HepG2 (cell line): ENCODE measurements around the gene GRK3. TPM values are rescaled to one million over a fixed set of nuclear protein-coding genes. Genes with fewer than 3 reads are reported as not detected.

Source experiments
- ATAC-seq: fragments of 200-7000 bp; cut with Tn5 transposase; 3 replicates; pipeline ENCODE4 v1.9.1; 2020; ENCODE audit warnings: mild to moderate bottlenecking, moderate library complexity
- BruUV-seq: library from RNA; stranded (reverse); fragments of 400-500 nt; replicated peaks from 2 replicates; lab custom pipeline; 2021; lab: Mats Ljungman, UMichigan
- CTCF ChIA-PET: fragments of 300-600 bp; formaldehyde crosslinking; extraction: SDS; loops from one replicate; lab custom pipeline; 2021; ENCODE audit warnings: low total read pairs, inconsistent platforms, low intra/inter-chr PET ratio; lab: Yijun Ruan, JAX
- POLR2A ChIA-PET: fragments of 350-600 bp; sonication (Branson Sonifier 250); formaldehyde crosslinking; loops from one replicate; lab custom pipeline; 2020; ENCODE audit warnings: antibody characterized with exemption, inconsistent platforms; lab: Yijun Ruan, JAX
- DNase-seq: peaks from one replicate; pipeline ENCODE4 v3.0.0-alpha.2; 2015; ENCODE audit warnings: low spot score
- FAIRE-seq: peaks from 3 replicates; lab custom pipeline; 2011; peaks lifted over from hg19 to GRCh38; lab: Jason Lieb, UNC
- H2AFZ ChIP-seq: one replicate; pipeline ENCODE4 v1.6.1; 2011; ENCODE audit warnings: low read length, inconsistent platforms
- H3K27ac ChIP-seq: fragments of 300-600 bp; 3 replicates; pipeline ENCODE4 v1.8.0; 2011; ENCODE audit warnings: mixed run types, mild to moderate bottlenecking, mixed read lengths, low read length, inconsistent platforms; ENCODE audit not compliant: insufficient read depth; ENCODE audit errors: extremely low read length
- H3K27me3 ChIP-seq, 2 experiments: fragments of 200-600 bp in 1 of 2; 2 replicates in 1 of 2; 3 replicates in 1 of 2; pipeline versions ENCODE4 v1.6.0 to v1.8.0; 2011; ENCODE audit warnings: low read length in 2 of 2, mild to moderate bottlenecking in 2 of 2, moderate library complexity in 2 of 2, inconsistent platforms in 1 of 2; ENCODE audit not compliant: insufficient read depth in 2 of 2, control insufficient read depth in 1 of 2
- H3K36me3 ChIP-seq, 2 experiments: fragments of 200-600 bp in 1 of 2; replicated peaks in 1 of 2; 2 replicates in 1 of 2; 3 replicates in 1 of 2; pipeline versions ENCODE4 v1.5.1 to v1.8.0; 2011; ENCODE audit warnings: low read length in 2 of 2, inconsistent platforms in 1 of 2; ENCODE audit not compliant: insufficient read depth in 2 of 2, control insufficient read depth in 1 of 2
- H3K4me1 ChIP-seq: 2 replicates; pipeline ENCODE4 v1.5.1; 2012; ENCODE audit warnings: low read length, inconsistent platforms; ENCODE audit not compliant: insufficient read depth
- H3K4me2 ChIP-seq: 2 replicates; pipeline ENCODE4 v1.6.0; 2011; ENCODE audit warnings: low read depth, low read length, inconsistent platforms
- H3K4me3 ChIP-seq, 3 experiments: fragments of 200-600 bp in 1 of 3; sonication (generic), shearing (Covaris generic) in 1 of 3; replicated peaks in 1 of 3; 2 replicates each; pipeline ENCODE4 v1.5.1; 2011 to 2016; ENCODE audit warnings: low read length in 3 of 3, inconsistent platforms in 2 of 3, low read depth in 2 of 3, mild to moderate bottlenecking in 2 of 3, control low read depth in 1 of 3, mixed read lengths in 1 of 3; ENCODE audit not compliant: insufficient read depth in 1 of 3
- H3K79me2 ChIP-seq: one replicate; pipeline ENCODE4 v1.6.1; 2011; ENCODE audit warnings: low read length, inconsistent platforms; ENCODE audit not compliant: insufficient read depth
- H3K9ac ChIP-seq: 2 replicates; pipeline ENCODE4 v1.6.0; 2011; ENCODE audit warnings: mild to moderate bottlenecking, low read depth, low read length, inconsistent platforms; ENCODE audit not compliant: insufficient read depth
- H3K9me3 ChIP-seq: 2 replicates; pipeline ENCODE4 v1.5.1; 2012; ENCODE audit warnings: mild to moderate bottlenecking, low read length
- H4K20me1 ChIP-seq: 2 replicates; pipeline ENCODE4 v1.6.0; 2011; ENCODE audit warnings: inconsistent platforms, mild to moderate bottlenecking, low read length, moderate library complexity; ENCODE audit not compliant: insufficient read depth
- ARNTL ChIP-seq: sonication (generic); formaldehyde crosslinking; IDR thresholded peaks from 2 replicates; pipeline ENCODE4 v1.4.0; 2020; ENCODE audit warnings: mild to moderate bottlenecking, missing genetic modification reagents
- BORCS8-MEF2B ChIP-seq: sonication (generic); formaldehyde crosslinking; IDR thresholded peaks from 2 replicates; pipeline ENCODE4 v1.8.0; 2022; ENCODE audit warnings: mild to moderate bottlenecking, missing genetic modification reagents
- BRD4 ChIP-seq: sonication (generic); formaldehyde crosslinking; IDR thresholded peaks from 2 replicates; pipeline ENCODE4 v1.4.0; 2020; ENCODE audit warnings: missing genetic modification reagents
- ELF3 ChIP-seq: IDR thresholded peaks from 2 replicates; pipeline ENCODE4 v1.6.1; 2016; ENCODE audit warnings: missing genetic modification reagents, missing compliant biosample characterization
- HNF4A ChIP-seq: sonication (generic); formaldehyde crosslinking; IDR thresholded peaks from 2 replicates; pipeline ENCODE4 v1.4.0; 2020; ENCODE audit warnings: missing genetic modification reagents
- ZNF446 ChIP-seq: sonication (generic); formaldehyde crosslinking; IDR thresholded peaks from 2 replicates; pipeline ENCODE4 v1.5.0; 2020; ENCODE audit warnings: mild to moderate bottlenecking, missing genetic modification reagents
- WGBS: methylation state at CpG from one replicate; pipeline ENCODE4 v1.1.6; 2017; ENCODE audit warnings: low lambda C conversion rate; 5-methylcytosine and 5-hydroxymethylcytosine counted together
- in situ Hi-C: cut with HindIII; loops from 2 replicates; pipeline ENCODE4 v1.10.0; 2017; ENCODE audit warnings: low pct_unique_long_range_greater_than_20kb; ENCODE audit not compliant: extremely low pct_ligation_motif_present
- intact Hi-C: fragments of 100-400 bp; cut with micrococcal nuclease; formaldehyde crosslinking; loops from one replicate; pipeline ENCODE4 v1.10.0; 2022; ENCODE audit not compliant: unreplicated experiment
- polyA plus RNA-seq, 8 experiments: library from polyadenylated mRNA; depleted of rRNA in 3 of 8; stranded (reverse) in 7 of 8; unstranded in 1 of 8; fragments of >200 nt; fragmentation: Illumina TruSeq in 4 of 8; extraction: Trizol in 4 of 8; gene quantifications; 2 replicates each; pipeline versions ENCODE4 v1.2.1 to v1.2.3, GENCODE V29; 2011 to 2016; ENCODE audit warnings: low read depth in 4 of 8, missing spikeins in 1 of 8, mixed read lengths in 1 of 8; ENCODE audit not compliant: insufficient read depth in 1 of 8
- total RNA-seq, 5 experiments: library from RNA; depleted of rRNA; stranded (reverse); fragments of >200 nt; fragmentation: Illumina TruSeq; extraction: Trizol; gene quantifications; 2 replicates each; pipeline ENCODE4 v1.2.3, GENCODE V29; 2016; ENCODE audit warnings: low read depth in 1 of 5
- TF ChIP-seq, protein P1 (sequence below): sonication (generic); formaldehyde crosslinking; IDR thresholded peaks from 2 replicates; pipeline ENCODE4 v1.4.0; 2020; ENCODE audit warnings: missing genetic modification reagents
- TF ChIP-seq, protein P2 (sequence below): sonication (generic); formaldehyde crosslinking; conservative IDR thresholded peaks from 2 replicates; pipeline ENCODE4 v1.8.0; 2022; ENCODE audit warnings: mild to moderate bottlenecking, moderate library complexity, missing genetic modification reagents
- TF ChIP-seq, protein P3 (sequence below): sonication (generic); formaldehyde crosslinking; IDR thresholded peaks from 2 replicates; pipeline ENCODE4 v1.5.1; 2020; ENCODE audit warnings: missing genetic modification reagents, mild to moderate bottlenecking, borderline replicate concordance

GRK3 gene
- total and polyA plus RNA-seq, 2 of the 13 experiments (the other 11 are each of a cell fraction or from before 2014, with no cell fraction given): 8.5 to 16.7 TPM

DNA sequence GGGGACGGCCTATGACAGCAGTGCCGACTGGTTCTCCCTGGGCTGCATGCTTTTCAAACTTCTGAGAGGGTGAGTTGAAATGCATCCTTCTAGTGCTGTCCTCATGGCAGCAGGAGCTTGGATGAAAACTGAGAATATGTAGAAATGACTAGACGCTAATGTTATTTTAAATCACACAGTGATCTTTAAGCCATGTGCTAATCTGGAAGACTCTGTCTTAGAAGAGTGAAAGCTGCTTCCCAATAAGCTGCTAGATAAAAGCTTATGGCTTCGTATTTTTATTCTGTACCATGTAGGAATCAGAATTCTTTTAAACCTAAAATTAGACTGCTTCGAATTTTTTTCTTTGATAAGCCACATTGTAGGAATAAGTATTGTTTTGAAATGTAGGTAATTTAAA is 130.7 kb downstream of the GRK3 start:
- CTCF ChIA-PET: no interaction called here
- intact Hi-C loops: no loop called here

More for the DNA sequence above, 130.7 kb downstream of the GRK3 start:
- H4K20me1 ChIP-seq: no peaks in the 10 kb centered on the region
- FAIRE-seq: no peak
- 96% methylated on average over 5 of the region's 5 CpGs for WGBS
- no peak for ATAC-seq
- no peak overlapping the region for H2AFZ ChIP-seq
- no peak overlapping the region for H3K27ac ChIP-seq
- no peak for TF ChIP-seq ARNTL (CRISPR knock-in tag)
- TF ChIP-seq HNF4A (CRISPR knock-in tag): no peak
- TF ChIP-seq, protein P1, sequence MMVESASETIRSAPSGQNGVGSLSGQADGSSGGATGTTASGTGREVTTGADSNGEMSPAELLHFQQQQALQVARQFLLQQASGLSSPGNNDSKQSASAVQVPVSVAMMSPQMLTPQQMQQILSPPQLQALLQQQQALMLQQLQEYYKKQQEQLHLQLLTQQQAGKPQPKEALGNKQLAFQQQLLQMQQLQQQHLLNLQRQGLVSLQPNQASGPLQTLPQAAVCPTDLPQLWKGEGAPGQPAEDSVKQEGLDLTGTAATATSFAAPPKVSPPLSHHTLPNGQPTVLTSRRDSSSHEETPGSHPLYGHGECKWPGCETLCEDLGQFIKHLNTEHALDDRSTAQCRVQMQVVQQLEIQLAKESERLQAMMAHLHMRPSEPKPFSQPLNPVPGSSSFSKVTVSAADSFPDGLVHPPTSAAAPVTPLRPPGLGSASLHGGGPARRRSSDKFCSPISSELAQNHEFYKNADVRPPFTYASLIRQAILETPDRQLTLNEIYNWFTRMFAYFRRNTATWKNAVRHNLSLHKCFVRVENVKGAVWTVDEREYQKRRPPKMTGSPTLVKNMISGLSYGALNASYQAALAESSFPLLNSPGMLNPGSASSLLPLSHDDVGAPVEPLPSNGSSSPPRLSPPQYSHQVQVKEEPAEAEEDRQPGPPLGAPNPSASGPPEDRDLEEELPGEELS (CRISPR knock-in tag): no peak
- TF ChIP-seq BORCS8-MEF2B: no peak
- TF ChIP-seq, protein P2, sequence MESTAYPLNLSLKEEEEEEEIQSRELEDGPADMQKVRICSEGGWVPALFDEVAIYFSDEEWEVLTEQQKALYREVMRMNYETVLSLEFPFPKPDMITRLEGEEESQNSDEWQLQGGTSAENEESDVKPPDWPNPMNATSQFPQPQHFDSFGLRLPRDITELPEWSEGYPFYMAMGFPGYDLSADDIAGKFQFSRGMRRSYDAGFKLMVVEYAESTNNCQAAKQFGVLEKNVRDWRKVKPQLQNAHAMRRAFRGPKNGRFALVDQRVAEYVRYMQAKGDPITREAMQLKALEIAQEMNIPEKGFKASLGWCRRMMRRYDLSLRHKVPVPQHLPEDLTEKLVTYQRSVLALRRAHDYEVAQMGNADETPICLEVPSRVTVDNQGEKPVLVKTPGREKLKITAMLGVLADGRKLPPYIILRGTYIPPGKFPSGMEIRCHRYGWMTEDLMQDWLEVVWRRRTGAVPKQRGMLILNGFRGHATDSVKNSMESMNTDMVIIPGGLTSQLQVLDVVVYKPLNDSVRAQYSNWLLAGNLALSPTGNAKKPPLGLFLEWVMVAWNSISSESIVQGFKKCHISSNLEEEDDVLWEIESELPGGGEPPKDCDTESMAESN: no peak
- TF ChIP-seq ELF3: no peak
- no peak for TF ChIP-seq BRD4 (CRISPR knock-in tag)
- no peak for TF ChIP-seq ZNF446
- TF ChIP-seq, protein P3, sequence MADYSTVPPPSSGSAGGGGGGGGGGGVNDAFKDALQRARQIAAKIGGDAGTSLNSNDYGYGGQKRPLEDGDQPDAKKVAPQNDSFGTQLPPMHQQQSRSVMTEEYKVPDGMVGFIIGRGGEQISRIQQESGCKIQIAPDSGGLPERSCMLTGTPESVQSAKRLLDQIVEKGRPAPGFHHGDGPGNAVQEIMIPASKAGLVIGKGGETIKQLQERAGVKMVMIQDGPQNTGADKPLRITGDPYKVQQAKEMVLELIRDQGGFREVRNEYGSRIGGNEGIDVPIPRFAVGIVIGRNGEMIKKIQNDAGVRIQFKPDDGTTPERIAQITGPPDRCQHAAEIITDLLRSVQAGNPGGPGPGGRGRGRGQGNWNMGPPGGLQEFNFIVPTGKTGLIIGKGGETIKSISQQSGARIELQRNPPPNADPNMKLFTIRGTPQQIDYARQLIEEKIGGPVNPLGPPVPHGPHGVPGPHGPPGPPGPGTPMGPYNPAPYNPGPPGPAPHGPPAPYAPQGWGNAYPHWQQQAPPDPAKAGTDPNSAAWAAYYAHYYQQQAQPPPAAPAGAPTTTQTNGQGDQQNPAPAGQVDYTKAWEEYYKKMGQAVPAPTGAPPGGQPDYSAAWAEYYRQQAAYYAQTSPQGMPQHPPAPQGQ (CRISPR knock-in tag): no peak
- no peaks in the 10 kb centered on the region for H3K79me2 ChIP-seq
- POLR2A ChIA-PET: no interaction called here
- no peaks in the 10 kb centered on the region for H3K9me3 ChIP-seq
- in situ Hi-C loops: no loop called here
- no peak overlapping the region for H3K4me2 ChIP-seq
- peaks cover 2 to 21% of the 10 kb centered on the region in 2 experiments for H3K36me3 ChIP-seq
- no peak for DNase-seq
- no peaks in the 10 kb centered on the region for H3K4me1 ChIP-seq
- BruUV-seq: no TSS peak
- no peak overlapping the region for H3K9ac ChIP-seq
- H3K4me3 ChIP-seq: no peak overlapping the region
- H3K27me3 ChIP-seq: no peaks in the 10 kb centered on the region
